ENCODE results near the gene OXTR. TPM values are rescaled to one million over a fixed set of nuclear protein-coding genes. Genes with fewer than 3 reads are reported as not detected.

The OXTR gene
- total and polyA plus RNA-seq, 2 experiments from 2014 or later: 0.97 to 1.9 TPM

- Histone ChIP-seq H3K9me3 (ENCODE audit: low read depth) (no peaks in the 10 kb centered on the region), H3K4me3 (no peak overlapping the region), H3K27ac (no peak overlapping the region), H3K27me3 (peaks cover 18% of the 10 kb centered on the region), H3K4me1 (ENCODE audit: insufficient read depth) (peaks cover 4% of the 10 kb centered on the region), H3K4me2 (peak overlapping the region; percentile 89), H3K79me2 (no peaks in the 10 kb centered on the region), H2AFZ (no peak overlapping the region), H3K36me3 (replicated peaks; ENCODE audit: insufficient read depth, low read depth) (no peaks in the 10 kb centered on the region), H4K20me1 (ENCODE audit: insufficient read depth, poor library complexity, severe bottlenecking) (no peaks in the 10 kb centered on the region), H3K9me2 (replicated peaks; ENCODE audit: insufficient read depth) (no peaks in the 10 kb centered on the region)
- no peak for TF ChIP-seq EZH2 (IDR thresholded peaks at IDR 0.05; ENCODE audit: borderline replicate concordance)
- 53% methylated on average over 36 of the region's 36 CpGs for WGBS (ENCODE audit: low lambda C conversion rate, missing lambda C conversion rate)
- no peak for DNase-seq (ENCODE audit: low spot score)
Observed at GRCh38 chr3:8768364-8769087, 887 bp downstream of the OXTR start.

DNA sequence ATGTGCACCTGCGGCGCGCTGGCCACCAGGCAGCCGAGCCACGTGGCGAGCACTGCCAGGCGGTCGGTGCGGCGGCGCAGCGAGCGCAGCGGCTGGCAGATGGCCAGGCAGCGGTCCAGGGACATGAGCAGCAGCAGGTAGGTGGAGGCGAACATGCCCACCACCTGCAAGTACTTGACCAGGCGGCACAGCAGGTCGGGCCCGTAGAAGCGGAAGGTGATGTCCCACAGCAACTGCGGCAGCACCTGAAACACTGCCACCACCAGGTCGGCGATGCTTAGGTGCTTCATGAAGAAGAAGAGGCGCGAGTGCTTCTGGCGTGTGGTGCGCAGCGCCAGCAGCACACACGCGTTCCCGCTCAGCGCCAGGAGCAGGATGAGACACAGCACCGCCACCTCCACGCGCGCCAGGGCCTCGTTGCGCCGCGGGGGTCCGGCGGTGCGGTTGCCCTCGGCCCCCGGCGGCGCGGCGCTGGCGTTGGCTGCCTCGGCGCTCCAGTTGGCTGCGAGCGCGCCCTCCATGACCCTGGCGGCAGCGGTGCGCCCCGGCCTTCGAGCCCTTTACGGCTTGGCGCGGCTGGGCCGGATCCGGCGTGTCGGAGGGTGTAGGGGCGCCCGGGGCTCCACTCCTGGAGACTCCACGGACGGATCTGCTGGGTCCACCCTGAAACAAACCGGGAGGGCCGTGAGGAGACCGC is 1.6 kb downstream of the OXTR start:
- Histone ChIP-seq H3K4me2 (peak overlapping the region; percentile 89), H4K20me1 (ENCODE audit: insufficient read depth, poor library complexity, severe bottlenecking) (no peaks in the 10 kb centered on the region), H3K36me3 (replicated peaks; ENCODE audit: insufficient read depth, low read depth) (no peaks in the 10 kb centered on the region), H2AFZ (no peak overlapping the region), H3K9me2 (replicated peaks; ENCODE audit: insufficient read depth) (no peaks in the 10 kb centered on the region), H3K27me3 (peaks cover 18% of the 10 kb centered on the region), H3K4me1 (ENCODE audit: insufficient read depth) (peaks cover 4% of the 10 kb centered on the region), H3K27ac (no peak overlapping the region), H3K9me3 (ENCODE audit: low read depth) (no peaks in the 10 kb centered on the region), H3K4me3 (no peak overlapping the region), H3K79me2 (no peaks in the 10 kb centered on the region)
- TF ChIP-seq EZH2phosphoT487 (IDR thresholded peaks at IDR 0.05; ENCODE audit: low read depth, severe bottlenecking, unreplicated experiment): no peak
- no peak for TF ChIP-seq EZH2 (IDR thresholded peaks at IDR 0.05; ENCODE audit: borderline replicate concordance)
- TF ChIP-seq, protein P1, sequence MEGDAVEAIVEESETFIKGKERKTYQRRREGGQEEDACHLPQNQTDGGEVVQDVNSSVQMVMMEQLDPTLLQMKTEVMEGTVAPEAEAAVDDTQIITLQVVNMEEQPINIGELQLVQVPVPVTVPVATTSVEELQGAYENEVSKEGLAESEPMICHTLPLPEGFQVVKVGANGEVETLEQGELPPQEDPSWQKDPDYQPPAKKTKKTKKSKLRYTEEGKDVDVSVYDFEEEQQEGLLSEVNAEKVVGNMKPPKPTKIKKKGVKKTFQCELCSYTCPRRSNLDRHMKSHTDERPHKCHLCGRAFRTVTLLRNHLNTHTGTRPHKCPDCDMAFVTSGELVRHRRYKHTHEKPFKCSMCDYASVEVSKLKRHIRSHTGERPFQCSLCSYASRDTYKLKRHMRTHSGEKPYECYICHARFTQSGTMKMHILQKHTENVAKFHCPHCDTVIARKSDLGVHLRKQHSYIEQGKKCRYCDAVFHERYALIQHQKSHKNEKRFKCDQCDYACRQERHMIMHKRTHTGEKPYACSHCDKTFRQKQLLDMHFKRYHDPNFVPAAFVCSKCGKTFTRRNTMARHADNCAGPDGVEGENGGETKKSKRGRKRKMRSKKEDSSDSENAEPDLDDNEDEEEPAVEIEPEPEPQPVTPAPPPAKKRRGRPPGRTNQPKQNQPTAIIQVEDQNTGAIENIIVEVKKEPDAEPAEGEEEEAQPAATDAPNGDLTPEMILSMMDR (IDR thresholded peaks at IDR 0.05; ENCODE audit: poor library complexity): peak; percentile 12
- peak; percentile 31 for DNase-seq (ENCODE audit: low spot score)
- WGBS (ENCODE audit: low lambda C conversion rate, missing lambda C conversion rate): 65% methylated on average over 71 of the region's 74 CpGs

DNA sequence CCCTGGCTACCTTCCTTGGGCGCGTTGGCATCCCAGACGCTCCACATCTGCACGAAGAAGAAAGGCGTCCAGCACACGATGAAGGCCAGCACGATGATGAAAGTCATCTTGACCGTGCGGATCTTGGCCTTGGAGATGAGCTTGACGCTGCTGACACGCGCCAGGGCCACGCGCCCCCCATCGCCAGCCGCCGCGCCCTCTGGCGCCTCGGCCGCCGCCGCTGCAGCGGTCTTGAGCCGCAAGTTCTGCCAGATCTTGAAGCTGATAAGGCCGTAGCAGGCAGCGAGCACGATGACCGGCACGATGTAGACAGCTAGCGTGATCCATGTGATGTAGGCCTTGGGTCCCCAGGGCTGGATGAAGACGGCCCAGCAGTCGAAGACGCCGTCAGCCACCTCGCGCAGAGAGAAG is 2.2 kb downstream of the OXTR start:
- 99% methylated on average over 37 of the region's 37 CpGs for WGBS (ENCODE audit: low lambda C conversion rate, missing lambda C conversion rate)
- H3K9me3 ChIP-seq (ENCODE audit: low read depth): no peaks in the 10 kb centered on the region
- H3K36me3 ChIP-seq (replicated peaks; ENCODE audit: insufficient read depth, low read depth): no peaks in the 10 kb centered on the region
- H3K4me1 ChIP-seq (ENCODE audit: insufficient read depth): peaks cover 4% of the 10 kb centered on the region
- DNase-seq (ENCODE audit: low spot score): no peak
- no peak overlapping the region for H3K27ac ChIP-seq
- H3K79me2 ChIP-seq: no peaks in the 10 kb centered on the region
- no peak overlapping the region for H3K4me3 ChIP-seq
- no peak for TF ChIP-seq EZH2 (IDR thresholded peaks at IDR 0.05; ENCODE audit: borderline replicate concordance)
- TF ChIP-seq EZH2phosphoT487 (IDR thresholded peaks at IDR 0.05; ENCODE audit: low read depth, severe bottlenecking, unreplicated experiment): no peak
- TF ChIP-seq, protein P1 (IDR thresholded peaks at IDR 0.05; ENCODE audit: poor library complexity): no peak
- H3K4me2 ChIP-seq: no peak overlapping the region
- H4K20me1 ChIP-seq (ENCODE audit: insufficient read depth, poor library complexity, severe bottlenecking): no peaks in the 10 kb centered on the region
- no peaks in the 10 kb centered on the region for H3K9me2 ChIP-seq (replicated peaks; ENCODE audit: insufficient read depth)
- no peak overlapping the region for H2AFZ ChIP-seq
- H3K27me3 ChIP-seq: peaks cover 18% of the 10 kb centered on the region

DNA sequence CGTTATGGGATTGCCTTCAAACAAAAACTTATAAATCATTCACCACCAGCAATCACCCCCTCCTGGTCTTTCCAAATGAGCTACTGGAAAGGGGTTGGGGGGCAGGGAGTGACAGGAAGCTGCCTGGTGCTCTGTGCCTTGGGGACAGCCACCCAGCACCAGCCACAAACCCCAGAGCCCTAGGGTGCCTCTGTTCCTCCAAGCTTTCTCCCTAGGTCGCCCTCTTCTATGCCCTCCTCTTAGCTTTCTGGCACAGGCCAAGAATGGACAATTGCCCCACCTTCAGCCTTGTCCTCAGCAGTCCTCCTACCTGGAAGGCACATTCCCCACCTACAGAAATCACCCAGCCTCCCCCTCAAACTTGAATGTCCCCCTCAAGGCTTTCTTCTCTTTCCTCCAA is 3.3 kb downstream of the OXTR start:
- Histone ChIP-seq H3K4me3 (no peak overlapping the region), H3K4me2 (no peak overlapping the region), H3K27ac (no peak overlapping the region), H3K9me3 (ENCODE audit: low read depth) (no peaks in the 10 kb centered on the region), H3K36me3 (replicated peaks; ENCODE audit: insufficient read depth, low read depth) (no peaks in the 10 kb centered on the region), H3K79me2 (no peaks in the 10 kb centered on the region), H2AFZ (no peak overlapping the region), H4K20me1 (ENCODE audit: insufficient read depth, poor library complexity, severe bottlenecking) (no peaks in the 10 kb centered on the region), H3K9me2 (replicated peaks; ENCODE audit: insufficient read depth) (no peaks in the 10 kb centered on the region), H3K27me3 (peaks cover 18% of the 10 kb centered on the region), H3K4me1 (ENCODE audit: insufficient read depth) (peaks cover 4% of the 10 kb centered on the region)
- 67% methylated on average over 2 of the region's 2 CpGs for WGBS (ENCODE audit: low lambda C conversion rate, missing lambda C conversion rate)
- no peak for DNase-seq (ENCODE audit: low spot score)
- TF ChIP-seq, protein P1 (IDR thresholded peaks at IDR 0.05; ENCODE audit: poor library complexity): no peak
- TF ChIP-seq EZH2 (IDR thresholded peaks at IDR 0.05; ENCODE audit: borderline replicate concordance) (no peak), EZH2phosphoT487 (IDR thresholded peaks at IDR 0.05; ENCODE audit: low read depth, severe bottlenecking, unreplicated experiment) (no peak)

All from hepatocyte (in vitro differentiated cells).